ENCODE results near the gene PRKCA.
"Not testable (repeated sequence)": the region's sequence is repeated elsewhere in the genome, so short reads cannot be mapped to it uniquely, and the experiment has no call there.

Gene PRKCA

GRCh38 chr17:66301864-66302741 lies at the start of gene PRKCA:
Gene PRKCA (plus strand): TSS chr17:66302613.
- DNase-seq (ENCODE audit: low read depth) = peak; percentile 58
- TF ChIP-seq CTCF (conservative IDR thresholded peaks at IDR 0.05; ENCODE audit: control insufficient read depth, insufficient read depth, low read depth, low read length) = no peak
- H3K4me3 ChIP-seq (ENCODE audit: control insufficient read depth, low read depth, low read length) = peak within 1 kb of the TSS; percentile 78

GRCh38 chr17:66253458-66253857 lies 49.0 kb upstream of the PRKCA start:
- H3K4me3 ChIP-seq (ENCODE audit: control insufficient read depth, low read depth, low read length); DNase-seq (ENCODE audit: low read depth): not testable (repeated sequence)

GRCh38 chr17:66255112-66255511 lies 47.3 kb upstream of the PRKCA start:
- DNase-seq (ENCODE audit: low read depth) = peak; percentile 86
- TF ChIP-seq CTCF (conservative IDR thresholded peaks at IDR 0.05; ENCODE audit: control insufficient read depth, insufficient read depth, low read depth, low read length) = peak; percentile 89
- H3K4me3 ChIP-seq (ENCODE audit: control insufficient read depth, low read depth, low read length) = no peak overlapping the region

GRCh38 chr17:66255527-66255971 lies 46.9 kb upstream of the PRKCA start:
- no peak for TF ChIP-seq CTCF (conservative IDR thresholded peaks at IDR 0.05; ENCODE audit: control insufficient read depth, insufficient read depth, low read depth, low read length)
- H3K4me3 ChIP-seq (ENCODE audit: control insufficient read depth, low read depth, low read length) = no peak overlapping the region
- no peak for DNase-seq (ENCODE audit: low read depth)

GRCh38 chr17:66260275-66260674 lies 42.1 kb upstream of the PRKCA start:
- DNase-seq (ENCODE audit: low read depth) = no peak
- H3K4me3 ChIP-seq (ENCODE audit: control insufficient read depth, low read depth, low read length) = no peak overlapping the region
- TF ChIP-seq CTCF (conservative IDR thresholded peaks at IDR 0.05; ENCODE audit: control insufficient read depth, insufficient read depth, low read depth, low read length) = no peak

- no peak for TF ChIP-seq CTCF (conservative IDR thresholded peaks at IDR 0.05; ENCODE audit: control insufficient read depth, insufficient read depth, low read depth, low read length)
- no peak for DNase-seq (ENCODE audit: low read depth)
- H3K4me3 ChIP-seq (ENCODE audit: control insufficient read depth, low read depth, low read length) = no peak overlapping the region
Measured at GRCh38 chr17:66260688-66261087, 41.7 kb upstream of the PRKCA start.

GRCh38 chr17:66262767-66263166 lies 39.6 kb upstream of the PRKCA start:
- no peak for TF ChIP-seq CTCF (conservative IDR thresholded peaks at IDR 0.05; ENCODE audit: control insufficient read depth, insufficient read depth, low read depth, low read length)
- no peak for DNase-seq (ENCODE audit: low read depth)
- no peak overlapping the region for H3K4me3 ChIP-seq (ENCODE audit: control insufficient read depth, low read depth, low read length)
